GM13976 (cell line): Measurements from ENCODE around the gene TMF1.

Experiments used
- DNase-seq: peaks from one replicate; pipeline ENCODE4 v3.0.0; 2012; ENCODE audit warnings: low spot score
- CTCF ChIP-seq: IDR thresholded peaks from 2 replicates; pipeline ENCODE4 v1.5.1; 2012; ENCODE audit warnings: borderline replicate concordance, mild to moderate bottlenecking; ENCODE audit not compliant: insufficient read depth; ENCODE audit errors: extremely low read depth, missing control alignments, control extremely low read depth
- in situ Hi-C: fragments of 300-500 bp; cut with MboI; formaldehyde crosslinking; loops from one replicate; pipeline ENCODE4 v1.12.0; 2022; ENCODE audit warnings: low sequenced_read_pairs, mixed read lengths, inconsistent platforms; ENCODE audit not compliant: unreplicated experiment

The TMF1 gene

GRCh38 chr3:69005791-69006482 lies 46.2 kb downstream of the TMF1 start:
- no peak for DNase-seq
- TF ChIP-seq CTCF = no peak
- in situ Hi-C loops = no loop called here

DNA sequence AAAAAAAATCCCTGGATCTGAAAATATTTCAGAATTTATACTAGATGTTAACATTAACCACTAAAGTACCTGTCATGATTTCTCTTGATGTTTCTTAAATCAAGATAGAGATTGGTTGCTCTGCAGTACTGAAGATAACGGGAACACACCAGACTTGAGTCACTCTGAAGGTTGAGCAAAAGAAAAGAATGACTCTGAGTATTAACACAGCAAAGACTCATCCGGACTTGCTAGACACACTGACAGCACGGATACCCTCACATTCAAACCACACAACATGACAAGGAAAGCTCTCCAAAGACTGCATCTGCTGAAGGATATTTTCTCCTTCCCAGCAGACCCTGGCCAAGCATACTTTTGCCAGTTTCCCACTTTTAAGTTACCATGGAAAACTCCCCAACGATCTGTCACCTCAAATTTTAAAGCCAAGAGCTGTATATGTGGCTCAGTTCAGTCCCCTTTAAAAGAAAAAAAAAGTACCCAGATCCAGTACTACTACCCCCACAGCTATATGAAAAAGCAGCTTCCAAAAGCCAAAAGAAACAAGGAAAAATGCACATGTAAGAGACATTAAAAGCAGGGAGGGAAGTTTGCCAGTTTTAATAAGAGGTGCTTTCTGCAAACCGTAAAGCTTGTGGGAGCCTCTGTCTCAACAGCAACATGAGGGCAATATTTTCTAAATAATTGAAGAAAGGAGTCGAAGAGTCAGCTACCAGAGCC lies 46.9 kb downstream of the TMF1 start:
- in situ Hi-C loops = no loop called here
- no peak for TF ChIP-seq CTCF

DNA sequence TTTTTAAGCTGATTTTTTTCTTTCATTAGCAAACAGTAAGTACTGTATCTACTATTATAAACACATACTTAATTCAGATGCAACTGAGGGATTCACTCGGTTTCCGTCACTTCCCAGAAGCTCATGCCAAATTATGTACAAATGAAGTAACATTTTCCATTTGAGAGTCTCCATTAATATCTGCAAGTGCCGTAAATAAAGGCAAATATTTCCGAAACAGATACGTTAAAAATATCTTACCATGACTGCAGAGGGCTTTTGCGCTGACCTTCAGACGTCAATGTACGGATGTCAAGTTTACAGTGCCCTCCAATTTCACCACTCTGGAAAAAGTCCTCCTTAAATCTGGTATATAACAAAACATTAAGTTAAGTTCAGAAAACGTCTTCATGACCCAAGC lies 48.0 kb downstream of the TMF1 start:
- no peak for DNase-seq
- no peak for TF ChIP-seq CTCF
- in situ Hi-C loops = no loop called here

More for the DNA sequence above, 46.9 kb downstream of the TMF1 start:
- no peak for DNase-seq

- TF ChIP-seq CTCF = no peak
- DNase-seq = no peak
- in situ Hi-C loops = no loop called here
Measured at GRCh38 chr3:68999605-69000004, 52.5 kb downstream of the TMF1 start.

DNA sequence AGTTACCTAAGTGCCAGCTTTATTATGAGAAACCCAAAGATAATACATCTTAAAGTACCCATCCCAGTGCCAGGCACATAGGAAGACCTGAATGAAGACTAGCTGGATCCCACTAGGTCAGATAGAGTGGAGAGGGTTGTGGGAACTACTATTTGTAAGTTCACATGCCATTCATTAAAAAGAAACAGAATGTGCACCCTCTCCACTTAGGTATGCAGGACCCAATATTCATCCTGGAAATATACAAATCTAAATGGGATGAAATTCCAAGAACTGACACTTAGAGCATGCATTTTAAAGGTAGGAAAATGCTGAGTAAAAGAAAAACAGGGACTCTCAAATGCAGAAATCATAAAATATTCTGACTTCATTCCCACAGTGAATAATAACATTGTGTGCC lies 53.0 kb downstream of the TMF1 start:
- in situ Hi-C loops = no loop called here
- DNase-seq = no peak
- TF ChIP-seq CTCF = no peak

- in situ Hi-C loops = no loop called here
- no peak for DNase-seq
- TF ChIP-seq CTCF = no peak
Measured at GRCh38 chr3:68997887-68998286, 54.2 kb downstream of the TMF1 start.
